NCI-H1092 (cell line): Measurements from ENCODE around the gene ADAMTS8.

Experiments used
- DNase-seq: peaks from one replicate; lab custom pipeline; 2025; lab: John Stamatoyannopoulos, UW

The ADAMTS8 gene

GRCh38 chr11:130428316-130429119 is at the start of gene ADAMTS8:
ADAMTS8 (minus strand) TSS chr11:130428609; CDS start chr11:130428286, 323 bp downstream.
- DNase-seq, result peak; percentile 36

- no peak for DNase-seq
Observed at GRCh38 chr11:130477586-130478203, 49.3 kb upstream of the ADAMTS8 start.

- no peak for DNase-seq
Observed at GRCh38 chr11:130476922-130477491, 48.6 kb upstream of the ADAMTS8 start.

- no peak for DNase-seq
Observed at GRCh38 chr11:130476200-130476921, 48.0 kb upstream of the ADAMTS8 start.

- no peak for DNase-seq
Observed at GRCh38 chr11:130475426-130476053, 47.1 kb upstream of the ADAMTS8 start.

GRCh38 chr11:130474637-130475400 is 46.4 kb upstream of the ADAMTS8 start:
- DNase-seq, result no peak

- DNase-seq, result no peak
Observed at GRCh38 chr11:130473795-130474377, 45.5 kb upstream of the ADAMTS8 start.

GRCh38 chr11:130473056-130473794 is 44.8 kb upstream of the ADAMTS8 start:
- DNase-seq, result no peak

- no peak for DNase-seq
Observed at GRCh38 chr11:130472434-130472961, 44.1 kb upstream of the ADAMTS8 start.

GRCh38 chr11:130471731-130472433 is 43.5 kb upstream of the ADAMTS8 start:
- no peak for DNase-seq

- no peak for DNase-seq
Observed at GRCh38 chr11:130470832-130471706, 42.7 kb upstream of the ADAMTS8 start.

- no peak for DNase-seq
Observed at GRCh38 chr11:130469181-130469580, 40.8 kb upstream of the ADAMTS8 start.

- DNase-seq, result no peak
Observed at GRCh38 chr11:130467116-130467900, 38.9 kb upstream of the ADAMTS8 start.

GRCh38 chr11:130465263-130465662 is 36.9 kb upstream of the ADAMTS8 start:
- no peak for DNase-seq

GRCh38 chr11:130464291-130464812 is 35.9 kb upstream of the ADAMTS8 start:
- DNase-seq, result no peak

- no peak for DNase-seq
Observed at GRCh38 chr11:130462931-130463330, 34.5 kb upstream of the ADAMTS8 start.
